Measurements from ENCODE around the gene PLXNB2.

Gene PLXNB2

GRCh38 chr22:50225200-50225969, 82.1 kb downstream of the PLXNB2 start:
- no peak for TF ChIP-seq CTCF (IDR thresholded peaks at IDR 0.05)
- no peak overlapping the region for H3K27ac ChIP-seq
- no peak overlapping the region for H3K4me3 ChIP-seq
- no peak for DNase-seq (ENCODE audit: low spot score)

Measured in coronary artery (tissue), 2 donors.